GM12864 (cell line): ENCODE measurements around the gene SGK1.
"Not testable (repeated sequence)": the region's sequence is repeated elsewhere in the genome, so short reads cannot be mapped to it uniquely, and the experiment has no call there.

Source experiments
- DNase-seq: peaks from one replicate; pipeline ENCODE4 v3.0.0-alpha.2; 2011; ENCODE audit warnings: low read depth
- H3K4me3 ChIP-seq: 2 replicates; pipeline ENCODE4 v1.5.1; 2011; ENCODE audit warnings: mild to moderate bottlenecking, low read depth, low read length, control low read depth
- CTCF ChIP-seq: IDR thresholded peaks from 2 replicates; pipeline ENCODE4 v1.5.1; 2011; ENCODE audit warnings: low read depth, mild to moderate bottlenecking, moderate library complexity, low read length, control low read depth, inconsistent platforms; ENCODE audit errors: missing control alignments

Gene SGK1

GRCh38 chr6:134312038-134312660, 5.8 kb downstream of the SGK1 start:
- no peak for DNase-seq
- no peak for TF ChIP-seq CTCF
- H3K4me3 ChIP-seq: no peak overlapping the region

- no peak for DNase-seq
- no peak overlapping the region for H3K4me3 ChIP-seq
- no peak for TF ChIP-seq CTCF
Observed at GRCh38 chr6:134310817-134311216, 7.1 kb downstream of the SGK1 start.

- H3K4me3 ChIP-seq: no peak overlapping the region
- DNase-seq: no peak
- no peak for TF ChIP-seq CTCF
Observed at GRCh38 chr6:134309983-134310605, 7.8 kb downstream of the SGK1 start.

GRCh38 chr6:134309227-134309626, 8.7 kb downstream of the SGK1 start:
- no peak overlapping the region for H3K4me3 ChIP-seq
- no peak for TF ChIP-seq CTCF
- DNase-seq: no peak

- no peak for TF ChIP-seq CTCF
- H3K4me3 ChIP-seq: no peak overlapping the region
Observed at GRCh38 chr6:134308800-134309199, 9.1 kb downstream of the SGK1 start.

GRCh38 chr6:134307870-134308269, 10.0 kb downstream of the SGK1 start:
- TF ChIP-seq CTCF: no peak
- no peak for DNase-seq
- no peak overlapping the region for H3K4me3 ChIP-seq

More at GRCh38 chr6:134308800-134309199, 9.1 kb downstream of the SGK1 start:
- no peak for DNase-seq

- TF ChIP-seq CTCF: no peak
- DNase-seq: no peak
- H3K4me3 ChIP-seq: no peak overlapping the region
Observed at GRCh38 chr6:134307075-134307474, 10.8 kb downstream of the SGK1 start.

GRCh38 chr6:134304381-134304780, 13.5 kb downstream of the SGK1 start:
- H3K4me3 ChIP-seq, DNase-seq: not testable (repeated sequence)
